IMR-90 (cell line): ENCODE measurements around the gene NTM. TPM values are rescaled to one million over a fixed set of nuclear protein-coding genes. Genes with fewer than 3 reads are reported as not detected.

Experiments
- ATAC-seq: fragments of 200-7000 bp; cut with Tn5 transposase; 2 replicates; pipeline ENCODE4 v1.9.1; 2020; ENCODE audit warnings: low read depth, mild to moderate bottlenecking, moderate library complexity
- BruUV-seq: library from RNA; stranded (reverse); fragments of 400-500 nt; replicated peaks from 2 replicates; lab custom pipeline; 2021; lab: Mats Ljungman, UMichigan
- CTCF ChIA-PET: fragments of 300-600 bp; formaldehyde crosslinking; extraction: SDS; loops from one replicate; lab custom pipeline; 2021; ENCODE audit warnings: antibody characterized with exemption; lab: Yijun Ruan, JAX
- POLR2A ChIA-PET: fragments of 300-600 bp; sonication (Branson Sonifier 250); formaldehyde crosslinking; loops from one replicate; lab custom pipeline; 2022; ENCODE audit warnings: antibody characterized with exemption; ENCODE audit not compliant: unreplicated experiment; lab: Charles Lee
- DNase-seq: peaks from one replicate; pipeline ENCODE4 v3.0.0; 2013
- H2AFZ ChIP-seq: replicated peaks from 2 replicates; pipeline ENCODE3; 2013; ENCODE audit warnings: low read length, mild to moderate bottlenecking; ENCODE audit not compliant: poor library complexity
- H2AK5ac ChIP-seq: 2 replicates; pipeline ENCODE4 v1.6.1; 2013; ENCODE audit warnings: low read depth, low read length, inconsistent platforms
- H2AK9ac ChIP-seq: replicated peaks from 2 replicates; pipeline ENCODE3; 2013; ENCODE audit warnings: mild to moderate bottlenecking, low read depth, low read length, moderate library complexity; ENCODE audit not compliant: poor library complexity
- H2BK120ac ChIP-seq: 2 replicates; pipeline ENCODE4 v1.6.1; 2013; ENCODE audit warnings: low read depth, low read length, inconsistent platforms
- H2BK15ac ChIP-seq: 3 replicates; pipeline ENCODE4 v1.6.1; 2013; ENCODE audit warnings: low read depth, low read length, inconsistent platforms
- H2BK20ac ChIP-seq: 2 replicates; pipeline ENCODE4 v1.6.1; 2013; ENCODE audit warnings: low read depth, mild to moderate bottlenecking, inconsistent platforms, low read length, moderate library complexity
- H2BK5ac ChIP-seq: 2 replicates; pipeline ENCODE4 v1.6.1; 2013; ENCODE audit warnings: mild to moderate bottlenecking, low read depth, low read length, inconsistent platforms; ENCODE audit not compliant: poor library complexity, severe bottlenecking
- H3K14ac ChIP-seq: replicated peaks from 2 replicates; pipeline ENCODE4 v1.6.1; 2013; ENCODE audit warnings: low read depth, low read length, inconsistent platforms
- H3K18ac ChIP-seq: 2 replicates; pipeline ENCODE4 v1.6.1; 2013; ENCODE audit warnings: low read depth, low read length, control low read depth
- H3K23ac ChIP-seq: 2 replicates; pipeline ENCODE4 v1.6.1; 2013; ENCODE audit warnings: low read depth, low read length, inconsistent platforms
- H3K27ac ChIP-seq: 2 replicates; pipeline ENCODE4 v1.5.1; 2013; ENCODE audit warnings: mild to moderate bottlenecking, control low read depth, low read length; ENCODE audit not compliant: insufficient read depth
- H3K27me3 ChIP-seq: 2 replicates; pipeline ENCODE4 v1.6.1; 2013; ENCODE audit warnings: low read length; ENCODE audit not compliant: control insufficient read depth, insufficient read depth
- H3K36me3 ChIP-seq: 2 replicates; pipeline ENCODE4 v1.6.1; 2013; ENCODE audit warnings: low read length, mixed read lengths; ENCODE audit not compliant: control insufficient read depth, insufficient read depth
- H3K4ac ChIP-seq: 2 replicates; pipeline ENCODE4 v1.6.1; 2013; ENCODE audit warnings: low read depth, low read length, inconsistent platforms
- H3K4me1 ChIP-seq: 2 replicates; pipeline ENCODE4 v1.6.1; 2013; ENCODE audit warnings: low read length, mixed read lengths; ENCODE audit not compliant: control insufficient read depth, insufficient read depth
- H3K4me2 ChIP-seq: 2 replicates; pipeline ENCODE4 v1.6.1; 2013; ENCODE audit warnings: low read depth, mild to moderate bottlenecking, control low read depth, low read length, moderate library complexity
- H3K4me3 ChIP-seq: 2 replicates; pipeline ENCODE4 v1.5.1; 2013; ENCODE audit warnings: low read depth, mild to moderate bottlenecking, control low read depth, low read length, moderate library complexity; ENCODE audit not compliant: insufficient read depth
- H3K56ac ChIP-seq: 2 replicates; pipeline ENCODE4 v1.6.1; 2013; ENCODE audit warnings: low read length, inconsistent platforms; ENCODE audit not compliant: insufficient read depth; ENCODE audit errors: extremely low read depth
- H3K79me1 ChIP-seq, 2 experiments: 2 replicates each; pipeline ENCODE4 v1.6.1; 2013; ENCODE audit warnings: low read length in 2 of 2, inconsistent platforms in 1 of 2, low read depth in 1 of 2
- H3K9ac ChIP-seq: 2 replicates; pipeline ENCODE4 v1.6.1; 2013; ENCODE audit warnings: low read depth, low read length, control low read depth
- H3K9me1 ChIP-seq: 2 replicates; pipeline ENCODE4 v1.6.1; 2013; ENCODE audit warnings: low read length, inconsistent platforms; ENCODE audit not compliant: insufficient read depth
- H3K9me3 ChIP-seq: 2 replicates; pipeline ENCODE4 v1.6.1; 2013; ENCODE audit warnings: low read length; ENCODE audit not compliant: control insufficient read depth, insufficient read depth
- H4K20me1 ChIP-seq: 2 replicates; pipeline ENCODE4 v1.6.1; 2013; ENCODE audit warnings: low read length, inconsistent platforms; ENCODE audit not compliant: insufficient read depth
- H4K5ac ChIP-seq: 2 replicates; pipeline ENCODE4 v1.6.1; 2013; ENCODE audit warnings: mild to moderate bottlenecking, low read depth, low read length, control low read depth
- H4K8ac ChIP-seq, 2 experiments: 2 replicates each; pipeline ENCODE4 v1.6.1; 2013; ENCODE audit warnings: low read depth in 2 of 2, low read length in 2 of 2, control low read depth in 1 of 2, inconsistent platforms in 1 of 2
- H4K91ac ChIP-seq: 2 replicates; pipeline ENCODE4 v1.6.1; 2013; ENCODE audit warnings: low read depth, low read length, inconsistent platforms; ENCODE audit not compliant: insufficient read depth
- BHLHE40 ChIP-seq: fragments of 150-350 bp; IDR thresholded peaks from 2 replicates; pipeline ENCODE4 v1.6.1; 2016; ENCODE audit warnings: mild to moderate bottlenecking, low read depth, low read length
- CEBPB ChIP-seq: IDR thresholded peaks from 2 replicates; pipeline ENCODE4 v1.6.1; 2012; ENCODE audit warnings: low read depth, low read length, improper control_type of control experiment
- CHD1 ChIP-seq: IDR thresholded peaks from 2 replicates; pipeline ENCODE4 v1.6.1; 2012; ENCODE audit warnings: low read depth, low read length, improper control_type of control experiment
- ELK1 ChIP-seq: fragments of 150-350 bp; IDR thresholded peaks from 2 replicates; pipeline ENCODE4 v1.6.1; 2016; ENCODE audit warnings: low read depth, mild to moderate bottlenecking, low read length, moderate library complexity, borderline replicate concordance
- MAZ ChIP-seq: IDR thresholded peaks from 2 replicates; pipeline ENCODE4 v1.6.1; 2012; ENCODE audit warnings: low read depth, mild to moderate bottlenecking, low read length, improper control_type of control experiment, moderate library complexity, borderline replicate concordance
- MXI1 ChIP-seq: IDR thresholded peaks from 2 replicates; pipeline ENCODE4 v1.6.1; 2012; ENCODE audit warnings: low read depth, mild to moderate bottlenecking, low read length, moderate library complexity, borderline replicate concordance
- POLR2A ChIP-seq: IDR thresholded peaks from 2 replicates; pipeline ENCODE4 v1.6.1; 2012; ENCODE audit warnings: mild to moderate bottlenecking, low read depth, low read length
- RCOR1 ChIP-seq: IDR thresholded peaks from 2 replicates; pipeline ENCODE4 v1.6.1; 2012; ENCODE audit warnings: mild to moderate bottlenecking, low read length, improper control_type of control experiment; ENCODE audit not compliant: insufficient replicate concordance
- RFX5 ChIP-seq: IDR thresholded peaks from 2 replicates; pipeline ENCODE4 v1.8.0; 2012; ENCODE audit warnings: low read depth, mild to moderate bottlenecking, low read length, moderate library complexity
- SMC3 ChIP-seq: fragments of 150-350 bp; IDR thresholded peaks from 2 replicates; pipeline ENCODE4 v1.6.1; 2016; ENCODE audit warnings: low read depth, mild to moderate bottlenecking, antibody characterized with exemption, low read length, moderate library complexity
- USF2 ChIP-seq: fragments of 150-350 bp; IDR thresholded peaks from 2 replicates; pipeline ENCODE4 v1.6.1; 2017; ENCODE audit warnings: mild to moderate bottlenecking, antibody characterized with exemption, low read length, low read depth
- WGBS, 2 experiments: methylation state at CpG; one replicate each; pipeline versions ENCODE4 v1.1.5 to v1.1.7; 2013; ENCODE audit warnings: missing lambda C conversion rate in 2 of 2; ENCODE audit not compliant: insufficient read length in 1 of 2; ENCODE audit errors: extremely low coverage in 2 of 2; 5-methylcytosine and 5-hydroxymethylcytosine counted together
- dilution Hi-C: fragments of 300-500 bp; cut with HindIII; formaldehyde crosslinking; loops from one replicate; pipeline ENCODE4 v1.14.3; 2018; ENCODE audit warnings: low sequenced_read_pairs; ENCODE audit not compliant: unreplicated experiment
- in situ Hi-C: fragments of 300-500 bp; cut with MboI; formaldehyde crosslinking; loops from 3 replicates; pipeline ENCODE4 v1.14.3; 2019; ENCODE audit warnings: low sequenced_read_pairs, inconsistent platforms, mixed read lengths
- intact Hi-C: fragments of 100-400 bp; cut with micrococcal nuclease; formaldehyde crosslinking; loops from 2 replicates; pipeline ENCODE4 v1.10.0; 2022
- polyA plus RNA-seq, 3 experiments: library from polyadenylated mRNA; depleted of rRNA; stranded (reverse); fragments of >200 nt; gene quantifications; 2 replicates each; pipeline ENCODE4 v1.2.3, GENCODE V29; 2012; ENCODE audit warnings: low replicate concordance in 1 of 3
- total RNA-seq: library from RNA; depleted of rRNA; stranded (reverse); fragments of >200 nt; gene quantifications from 2 replicates; pipeline ENCODE4 v1.2.3, GENCODE V29; 2012

Gene NTM
- total and polyA plus RNA-seq, 2 of the 4 experiments (the other 2 are of a cell fraction): 19.5 to 25.5 TPM

- Histone ChIP-seq H3K9me1 (no peaks in the 10 kb centered on the region), H2BK15ac (no peak overlapping the region), H3K9me3 (no peaks in the 10 kb centered on the region), H4K5ac (no peak overlapping the region), H3K23ac (no peak overlapping the region), H3K18ac (no peak overlapping the region), H3K4me2 (no peak overlapping the region), H3K27me3 (peaks cover 21% of the 10 kb centered on the region), H3K4me3 (no peak overlapping the region), H4K8ac (no peak overlapping the region), H2AK5ac (no peak overlapping the region), H3K4me1 (peaks cover 3% of the 10 kb centered on the region; the same call in 1 of the 2 replicates), H3K79me1 (no peaks in the 10 kb centered on the region), H4K20me1 (no peaks in the 10 kb centered on the region), H3K56ac (no peak overlapping the region), H3K36me3 (no peaks in the 10 kb centered on the region), H3K4ac (no peak overlapping the region), H2AFZ (no peak overlapping the region), H3K27ac (no peak overlapping the region), H3K14ac (no peak overlapping the region), H3K9ac (no peak overlapping the region), H2AK9ac (no peak overlapping the region), H2BK120ac (no peak overlapping the region), H2BK20ac (no peak overlapping the region), H2BK5ac (no peak overlapping the region), H4K91ac (no peak overlapping the region)
- intact Hi-C loops: loop anchor here (5.0 kb wide), 1 partner anchor 1376 kb away; no protein-coding TSS in a partner anchor
- ATAC-seq (no peak), DNase-seq (no peak)
- dilution Hi-C loops: no loop called here
- no peak for TF ChIP-seq ELK1
- TF ChIP-seq USF2: no peak
- no peak for TF ChIP-seq MAZ
- no peak for TF ChIP-seq RCOR1
- TF ChIP-seq CEBPB: no peak
- TF ChIP-seq POLR2A: no peak
- TF ChIP-seq BHLHE40: no peak
- TF ChIP-seq SMC3: no peak
- no peak for TF ChIP-seq RFX5
- no peak for TF ChIP-seq CHD1
- no peak for TF ChIP-seq MXI1
- CTCF ChIA-PET: interaction anchor here (0.6 to 1.6 kb wide), 3 partner anchors 9 to 441 kb away, joined by 4 to 5 read pairs (median 5); no protein-coding TSS in a partner anchor
- in situ Hi-C loops: loop anchor here (5.0 kb wide), 1 partner anchor 451 kb away; no protein-coding TSS in a partner anchor
- WGBS, 2 experiments: no CpG with 5 or more reads among the region's 3 CpGs
- POLR2A ChIA-PET: no interaction called here
- BruUV-seq: no TSS peak
Measured at GRCh38 chr11:131685906-131686305, 315.5 kb downstream of the NTM start.
